ENCODE results near the gene NRCAM. TPM values are rescaled to one million over a fixed set of nuclear protein-coding genes. Genes with fewer than 3 reads are reported as not detected.

NRCAM gene
- total and polyA plus RNA-seq, 10 of the 15 experiments (the other 5 are each of a cell fraction or from before 2014, with no cell fraction given): 0.30 to 2.0 (median 1.0) TPM

GRCh38 chr7:108278281-108278680, 178.0 kb downstream of the NRCAM start (continued):
- TF ChIP-seq, protein P1, sequence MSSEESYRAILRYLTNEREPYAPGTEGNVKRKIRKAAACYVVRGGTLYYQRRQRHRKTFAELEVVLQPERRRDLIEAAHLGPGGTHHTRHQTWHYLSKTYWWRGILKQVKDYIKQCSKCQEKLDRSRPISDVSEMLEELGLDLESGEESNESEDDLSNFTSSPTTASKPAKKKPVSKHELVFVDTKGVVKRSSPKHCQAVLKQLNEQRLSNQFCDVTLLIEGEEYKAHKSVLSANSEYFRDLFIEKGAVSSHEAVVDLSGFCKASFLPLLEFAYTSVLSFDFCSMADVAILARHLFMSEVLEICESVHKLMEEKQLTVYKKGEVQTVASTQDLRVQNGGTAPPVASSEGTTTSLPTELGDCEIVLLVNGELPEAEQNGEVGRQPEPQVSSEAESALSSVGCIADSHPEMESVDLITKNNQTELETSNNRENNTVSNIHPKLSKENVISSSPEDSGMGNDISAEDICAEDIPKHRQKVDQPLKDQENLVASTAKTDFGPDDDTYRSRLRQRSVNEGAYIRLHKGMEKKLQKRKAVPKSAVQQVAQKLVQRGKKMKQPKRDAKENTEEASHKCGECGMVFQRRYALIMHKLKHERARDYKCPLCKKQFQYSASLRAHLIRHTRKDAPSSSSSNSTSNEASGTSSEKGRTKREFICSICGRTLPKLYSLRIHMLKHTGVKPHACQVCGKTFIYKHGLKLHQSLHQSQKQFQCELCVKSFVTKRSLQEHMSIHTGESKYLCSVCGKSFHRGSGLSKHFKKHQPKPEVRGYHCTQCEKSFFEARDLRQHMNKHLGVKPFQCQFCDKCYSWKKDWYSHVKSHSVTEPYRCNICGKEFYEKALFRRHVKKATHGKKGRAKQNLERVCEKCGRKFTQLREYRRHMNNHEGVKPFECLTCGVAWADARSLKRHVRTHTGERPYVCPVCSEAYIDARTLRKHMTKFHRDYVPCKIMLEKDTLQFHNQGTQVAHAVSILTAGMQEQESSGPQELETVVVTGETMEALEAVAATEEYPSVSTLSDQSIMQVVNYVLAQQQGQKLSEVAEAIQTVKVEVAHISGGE (CRISPR knock-in tag; IDR thresholded peaks at IDR 0.05): no peak
- TF ChIP-seq ZBTB40 (IDR thresholded peaks at IDR 0.05; ENCODE audit: borderline replicate concordance) (no peak), TARDBP (IDR thresholded peaks at IDR 0.05; ENCODE audit: borderline replicate concordance) (no peak), DPF2 (IDR thresholded peaks at IDR 0.05) (no peak), ZNF217 (IDR thresholded peaks at IDR 0.05) (no peak), NFYA (IDR thresholded peaks at IDR 0.05; ENCODE audit: borderline replicate concordance, low read depth, low read length) (no peak), ZNF592 (IDR thresholded peaks at IDR 0.05) (no peak)
- TF ChIP-seq, protein P2, sequence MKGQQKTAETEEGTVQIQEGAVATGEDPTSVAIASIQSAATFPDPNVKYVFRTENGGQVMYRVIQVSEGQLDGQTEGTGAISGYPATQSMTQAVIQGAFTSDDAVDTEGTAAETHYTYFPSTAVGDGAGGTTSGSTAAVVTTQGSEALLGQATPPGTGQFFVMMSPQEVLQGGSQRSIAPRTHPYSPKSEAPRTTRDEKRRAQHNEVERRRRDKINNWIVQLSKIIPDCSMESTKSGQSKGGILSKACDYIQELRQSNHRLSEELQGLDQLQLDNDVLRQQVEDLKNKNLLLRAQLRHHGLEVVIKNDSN (IDR thresholded peaks at IDR 0.05; ENCODE audit: borderline replicate concordance, extremely low read length, insufficient read depth, low read depth, low read length): no peak
